Measurements from ENCODE around the gene SPRR2E.
"Not testable (repeated sequence)": the region's sequence is repeated elsewhere in the genome, so short reads cannot be mapped to it uniquely, and the experiment has no call there.

The SPRR2E gene

GRCh38 chr1:153094426-153094825, at the start of gene SPRR2E:
Gene SPRR2E (minus strand): TSS chr1:153094526. CDS start chr1:153093751, 775 bp downstream.
- no peak for DNase-seq

DNA sequence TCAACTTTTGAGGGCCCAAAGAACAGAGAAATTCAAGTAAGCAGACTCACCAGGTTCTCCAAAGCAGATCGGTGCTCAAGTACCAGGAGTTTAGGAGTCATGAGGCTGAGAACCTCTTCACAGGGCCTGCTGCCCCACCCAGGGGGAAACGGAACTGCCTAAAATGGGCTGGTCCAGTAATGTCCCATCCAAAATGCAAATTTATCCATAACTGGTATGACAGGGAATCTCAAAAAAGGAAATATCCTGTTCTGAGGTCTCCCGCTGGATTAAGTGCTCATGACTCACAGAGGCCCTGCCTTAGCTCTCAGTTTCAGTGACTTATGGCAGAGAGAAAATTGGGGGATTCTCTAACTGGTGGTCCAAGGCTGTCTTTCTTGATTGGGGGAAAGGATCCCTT, 47.1 kb upstream of the SPRR2E start:
- DNase-seq, result no peak

- no peak for DNase-seq
These were observed 46.2 kb upstream of the SPRR2E start for GRCh38 chr1:153140484-153140883.

GRCh38 chr1:153133743-153134142, 39.4 kb upstream of the SPRR2E start:
- DNase-seq, result no peak

GRCh38 chr1:153133267-153133666, 38.9 kb upstream of the SPRR2E start:
- no peak for DNase-seq

DNA sequence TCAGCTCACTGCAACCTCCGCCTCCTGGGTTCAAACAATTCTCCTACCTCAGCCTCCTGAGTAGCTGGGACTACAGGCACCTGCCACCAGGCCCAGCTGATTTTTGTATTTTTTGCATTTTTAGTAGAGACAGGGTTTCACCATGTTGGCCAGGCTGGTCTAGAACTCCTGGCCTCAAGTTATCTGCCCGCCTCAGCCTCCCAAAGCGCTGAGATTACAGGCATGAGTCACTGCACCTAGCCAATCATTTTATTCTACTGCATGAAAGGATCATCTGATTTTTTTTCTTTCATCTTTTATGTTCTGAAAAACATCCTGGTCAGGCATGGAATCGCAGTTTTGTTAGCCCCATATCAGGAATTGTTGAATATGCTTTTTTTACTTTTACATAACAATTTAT, 34.4 kb upstream of the SPRR2E start:
- not testable (repeated sequence) for DNase-seq

DNA sequence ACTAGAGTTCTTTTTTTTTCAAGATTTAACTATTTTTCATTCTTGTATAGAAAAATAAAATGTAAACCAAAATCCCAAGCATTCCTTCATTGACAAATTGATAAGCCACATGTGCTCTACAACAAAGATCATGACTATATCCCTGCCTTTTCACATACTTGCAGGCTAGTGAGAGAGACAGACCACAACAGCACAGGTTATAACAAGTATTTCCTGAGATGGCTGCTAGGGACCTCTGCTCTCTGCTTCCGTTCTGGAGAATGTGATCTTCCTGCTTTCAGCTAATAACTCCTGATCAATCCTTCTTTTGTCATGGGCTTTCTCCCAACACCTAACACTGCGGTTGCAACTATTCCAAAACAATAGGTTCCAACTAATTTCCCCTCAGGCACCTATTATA, 33.0 kb upstream of the SPRR2E start:
- no peak for DNase-seq

DNA sequence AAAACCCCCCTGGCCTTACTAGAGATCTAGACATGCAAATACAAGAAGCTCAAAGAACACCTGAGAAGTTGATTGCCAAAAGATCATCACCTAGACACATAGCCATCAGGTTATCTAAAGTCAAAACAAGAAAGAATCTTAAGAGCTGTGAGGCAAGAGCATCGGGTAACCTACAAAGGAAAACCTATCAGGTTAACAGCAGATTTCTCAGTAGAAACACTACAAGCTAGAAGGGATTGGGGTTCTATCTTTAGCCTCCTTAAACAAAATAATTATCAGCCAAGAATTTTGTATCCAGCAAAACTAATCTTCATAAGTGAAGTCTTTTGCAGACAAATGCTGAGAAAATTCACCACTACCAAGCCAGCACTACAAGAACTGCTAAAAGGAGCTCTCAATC, 31.2 kb upstream of the SPRR2E start:
- no peak for DNase-seq

DNA sequence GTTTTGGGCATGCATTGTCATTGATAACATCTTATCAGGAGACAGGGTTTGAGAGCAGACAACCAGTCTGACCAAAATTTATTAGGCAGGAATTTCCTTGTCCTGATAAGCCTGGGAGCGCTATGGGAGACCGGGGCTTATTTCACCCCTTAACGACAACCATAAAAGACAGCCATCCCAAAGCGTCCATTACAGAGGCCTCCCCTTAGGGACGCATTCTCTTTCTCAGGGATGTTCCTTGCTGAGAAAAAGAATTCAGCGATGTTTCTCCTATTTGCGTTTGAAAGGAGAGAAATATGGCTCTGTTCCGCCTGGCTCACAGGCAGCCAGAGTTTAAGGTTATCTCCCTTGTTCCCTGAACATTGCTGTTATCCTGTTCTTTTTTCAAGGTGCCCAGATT, 29.5 kb upstream of the SPRR2E start:
- DNase-seq, result not testable (repeated sequence)

- no peak for DNase-seq
These were observed 28.6 kb upstream of the SPRR2E start for GRCh38 chr1:153122831-153123421.

GRCh38 chr1:153120945-153121344, 26.6 kb upstream of the SPRR2E start:
- no peak for DNase-seq

GRCh38 chr1:153119491-153119971, 25.2 kb upstream of the SPRR2E start:
- DNase-seq, result no peak

DNA sequence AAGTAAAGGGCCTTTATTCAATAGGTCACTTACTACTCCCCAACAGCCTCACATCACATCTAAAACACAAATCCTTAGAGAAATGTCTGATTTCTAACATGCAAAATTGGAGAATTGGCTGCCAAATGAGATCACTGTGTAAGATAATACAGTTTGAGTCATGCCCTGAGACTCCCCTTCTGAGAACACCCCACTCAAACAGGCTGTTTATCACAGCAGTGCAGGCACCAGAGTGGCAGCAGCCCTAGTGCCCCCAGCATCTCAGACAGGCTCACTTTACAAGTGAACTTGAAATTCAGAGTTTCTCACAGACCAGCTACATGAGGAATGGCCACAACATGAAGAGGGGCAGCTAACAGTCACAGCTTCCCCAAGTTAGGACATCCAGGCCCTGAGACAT, 20.9 kb upstream of the SPRR2E start:
- not testable (repeated sequence) for DNase-seq

DNA sequence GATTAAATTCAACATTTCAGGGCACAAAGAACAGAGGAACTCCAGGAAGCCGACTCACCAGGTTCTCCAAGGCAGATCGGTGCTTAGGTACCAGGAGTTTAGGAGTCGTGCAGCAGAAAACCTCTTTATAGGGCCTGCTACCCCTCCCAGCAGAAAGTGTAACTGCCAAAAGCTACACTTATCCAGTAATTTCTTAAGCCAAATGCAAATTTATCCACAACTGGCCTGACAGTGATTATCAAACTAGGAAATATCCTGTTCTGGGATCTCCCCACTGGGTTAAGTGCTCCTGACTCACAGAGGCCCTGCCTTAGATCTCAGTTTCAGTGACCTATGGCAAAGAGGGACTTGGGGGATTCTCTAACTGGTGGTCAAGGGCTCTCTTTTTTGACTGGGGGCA, 19.1 kb upstream of the SPRR2E start, which contains the start of gene SPRR2F:
SPRR2F (minus strand) TSS at position 101 of the 400 bp plus-strand sequence. CDS start 783 bp downstream, outside the sequence.
- DNase-seq, result no peak

DNA sequence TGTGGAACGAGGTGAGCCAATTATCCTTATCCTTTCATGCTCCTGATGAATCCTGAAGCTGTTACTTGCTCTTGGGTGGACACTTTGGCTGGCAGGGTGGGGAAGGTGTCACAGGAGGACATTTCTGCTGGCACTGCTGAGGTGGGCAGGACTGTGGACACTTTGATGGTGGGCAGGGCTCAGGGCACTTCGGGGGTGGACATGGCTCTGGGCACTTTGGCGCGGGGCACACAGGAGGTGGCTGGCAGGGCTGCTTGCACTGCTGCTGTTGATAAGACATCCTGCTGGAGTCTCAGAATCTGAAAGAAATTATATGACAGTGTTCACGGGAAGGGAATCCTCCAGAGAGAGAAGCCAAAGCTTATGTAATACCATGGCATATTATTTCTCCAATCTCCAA, 18.1 kb upstream of the SPRR2E start:
- DNase-seq, result not testable (repeated sequence)

DNA sequence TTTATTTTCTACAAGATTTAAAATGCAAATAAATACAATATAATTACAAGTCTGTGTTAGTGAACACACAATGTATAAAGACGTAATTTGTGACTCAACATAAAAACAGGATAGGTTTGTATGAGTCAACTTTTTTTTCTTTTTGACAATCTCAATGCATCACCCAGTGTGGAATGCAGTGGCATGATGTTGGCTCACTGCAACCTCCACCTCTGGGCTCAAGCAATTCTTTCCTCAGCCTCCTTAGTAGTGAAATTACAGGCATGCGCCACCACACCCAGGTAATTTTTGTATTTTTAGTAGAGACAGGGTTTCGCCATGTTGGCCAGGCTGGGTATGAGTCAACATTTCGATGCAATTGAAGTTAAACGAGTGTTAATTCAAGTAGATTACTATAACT, 5.9 kb upstream of the SPRR2E start:
- no peak for DNase-seq

DNA sequence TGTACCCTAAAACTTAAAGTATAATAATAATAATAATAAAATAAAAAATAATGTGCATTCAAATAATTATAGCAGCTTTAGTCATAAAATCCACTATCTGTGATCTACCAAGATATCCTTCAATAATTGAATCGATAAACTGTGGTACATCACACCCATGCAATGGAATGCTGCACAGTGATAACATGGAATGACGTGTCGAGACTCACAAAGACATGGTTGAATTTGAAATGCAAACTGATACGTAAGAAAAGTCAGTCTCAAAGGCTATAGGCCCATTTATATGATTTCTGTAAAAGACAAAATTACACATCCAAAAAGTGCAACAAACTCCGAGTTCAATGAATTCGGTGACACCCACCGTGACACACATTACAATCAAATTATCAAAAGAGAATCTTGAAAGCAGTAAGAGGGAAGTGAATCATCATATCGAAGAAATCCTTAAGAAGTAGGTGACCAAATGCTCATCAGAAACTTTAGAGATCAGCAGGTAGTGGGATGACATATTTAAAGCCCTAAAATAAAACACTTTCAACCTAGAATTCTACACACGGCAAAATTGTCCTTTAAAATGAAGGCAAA, 5.2 kb upstream of the SPRR2E start:
- DNase-seq, result no peak

DNA sequence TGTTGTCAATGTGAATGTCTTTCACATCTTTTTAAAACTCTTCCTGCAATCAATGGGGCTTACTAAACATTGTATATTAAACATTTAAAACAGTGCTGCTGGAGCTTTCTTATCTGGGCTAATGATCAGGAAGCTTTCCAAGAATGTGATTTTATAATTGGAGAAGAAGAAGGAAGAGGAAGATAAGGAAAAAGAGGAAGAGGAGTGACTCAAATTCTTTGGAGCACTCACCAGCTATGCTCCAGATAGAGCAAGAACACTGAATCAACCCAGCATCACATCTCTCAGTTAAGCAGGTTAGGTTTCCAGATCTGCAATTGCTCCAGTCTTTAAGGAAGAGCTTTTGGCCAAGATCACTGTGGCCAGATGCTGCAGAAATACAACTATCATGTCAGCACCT, 1.4 kb upstream of the SPRR2E start:
- DNase-seq, result no peak

GRCh38 chr1:153087652-153088051, 6.7 kb downstream of the SPRR2E start:
- DNase-seq, result no peak

- no peak for DNase-seq
These were observed 12.6 kb downstream of the SPRR2E start for GRCh38 chr1:153081736-153082135.

- no peak for DNase-seq
These were observed 21.3 kb downstream of the SPRR2E start for GRCh38 chr1:153072806-153073726.

GRCh38 chr1:153071511-153071910, 22.8 kb downstream of the SPRR2E start, which contains the start of gene SPRR2B:
Gene SPRR2B (minus strand): TSS chr1:153071611. CDS start chr1:153070839, 772 bp downstream.
- DNase-seq, result no peak

DNA sequence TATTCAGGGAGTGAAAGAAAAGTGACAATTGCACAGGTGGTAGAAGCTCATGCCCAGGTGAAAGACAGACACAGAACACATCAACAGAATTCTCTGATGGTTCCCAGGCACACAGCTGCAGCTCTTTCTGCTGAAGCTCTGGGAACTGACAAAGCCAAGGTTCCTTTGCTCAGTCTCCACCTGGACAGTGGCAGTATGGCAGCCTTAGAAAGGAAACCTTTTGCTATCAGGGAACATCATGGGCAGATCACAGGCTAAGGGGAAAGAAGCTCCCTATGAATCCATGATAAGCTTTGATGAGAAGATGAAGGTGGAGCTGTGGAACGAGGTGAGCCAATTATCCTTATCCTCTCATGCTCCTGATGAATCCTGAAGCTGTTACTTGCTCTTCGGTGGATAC, 24.1 kb downstream of the SPRR2E start:
- DNase-seq, result no peak

All from NCI-H524 treated with DMSO at 0.1 percent for 48 hours (cell line).